ENCODE measurements around the gene MRTFB.

The MRTFB gene

GRCh38 chr16:14315683-14316320 lies 244.7 kb downstream of the MRTFB start:
- no peak for DNase-seq

Data from HCEC 1CT (cell line).